A549 (cell line): ENCODE measurements around the gene ZC3H4. TPM values are rescaled to one million over a fixed set of nuclear protein-coding genes. Genes with fewer than 3 reads are reported as not detected.

Experiments
- ATAC-seq, 2 experiments: fragments of 200-7000 bp in 1 of 2; fragments of >200 bp in 1 of 2; cut with Nextera tagmentation in 1 of 2; cut with Tn5 transposase in 1 of 2; 3 replicates each; pipeline versions ENCODE4 v1.8.0 to v1.9.1; 2018 to 2020; ENCODE audit warnings: mild to moderate bottlenecking in 1 of 2, moderate library complexity in 1 of 2
- CTCF ChIA-PET: fragments of 300-600 bp; sonication (Branson Sonifier 250); formaldehyde crosslinking; extraction: SDS; loops from one replicate; lab custom pipeline; 2021; ENCODE audit warnings: antibody characterized with exemption, inconsistent platforms; lab: Yijun Ruan, JAX
- POLR2A ChIA-PET: fragments of 350-600 bp; formaldehyde crosslinking; extraction: SDS; loops from one replicate; lab custom pipeline; 2021; ENCODE audit warnings: antibody characterized with exemption, inconsistent platforms; lab: Yijun Ruan, JAX
- DNase-seq, 2 experiments: peaks; one replicate each; pipeline versions ENCODE4 v3.0.0 to v3.0.0-alpha.2; 2011 to 2016; ENCODE audit warnings: low read depth in 1 of 2, low spot score in 1 of 2
- FAIRE-seq: peaks from 2 replicates; lab custom pipeline; 2011; peaks lifted over from hg19 to GRCh38; lab: Jason Lieb, UNC
- H3K27ac ChIP-seq, 2 experiments: fragments of >200 bp; sonication (Bioruptor Twin); formaldehyde crosslinking; 3 replicates each; pipeline ENCODE4 v1.5.1; 2016 to 2017
- H3K4me1 ChIP-seq: fragments of >200 bp; sonication (Bioruptor Twin); formaldehyde crosslinking; 3 replicates; pipeline ENCODE4 v1.6.1; 2016
- H3K4me2 ChIP-seq: fragments of >200 bp; sonication (Bioruptor Twin); formaldehyde crosslinking; 3 replicates; pipeline ENCODE4 v1.6.1; 2016
- H3K4me3 ChIP-seq: fragments of >200 bp; sonication (Bioruptor Twin); formaldehyde crosslinking; 3 replicates; pipeline ENCODE4 v1.5.1; 2016
- H3K9me3 ChIP-seq: fragments of >200 bp; sonication (Bioruptor Twin); formaldehyde crosslinking; 3 replicates; pipeline ENCODE4 v1.6.1; 2016
- ATOH8 ChIP-seq: fragments of 250-450 bp; sonication (Bioruptor Pico); IDR thresholded peaks from 2 replicates; pipeline ENCODE4 v1.5.0; 2020; ENCODE audit warnings: low read depth, mild to moderate bottlenecking, moderate library complexity
- BCL3 ChIP-seq: fragments of >200 bp; sonication (Bioruptor Twin); formaldehyde crosslinking; IDR thresholded peaks from 3 replicates; pipeline ENCODE4 v1.6.1; 2016
- ESRRA ChIP-seq: fragments of 150-350 bp; IDR thresholded peaks from 2 replicates; pipeline ENCODE4 v1.6.1; 2014; ENCODE audit warnings: mild to moderate bottlenecking, low read length, borderline replicate concordance
- FOXS1 ChIP-seq: fragments of 250-450 bp; sonication (Bioruptor Pico); IDR thresholded peaks from 2 replicates; pipeline ENCODE4 v1.5.0; 2020; ENCODE audit warnings: mild to moderate bottlenecking, moderate library complexity
- HMGXB4 ChIP-seq: fragments of 250-450 bp; sonication (Bioruptor Pico); IDR thresholded peaks from 2 replicates; pipeline ENCODE4 v1.5.0; 2021; ENCODE audit warnings: mild to moderate bottlenecking, moderate library complexity, borderline replicate concordance
- HOXB13 ChIP-seq: fragments of 250-450 bp; sonication (Bioruptor Pico); IDR thresholded peaks from 2 replicates; pipeline ENCODE4 v1.5.0; 2020; ENCODE audit warnings: low read depth, mild to moderate bottlenecking, moderate library complexity
- HOXB5 ChIP-seq: fragments of 250-450 bp; sonication (Bioruptor Pico); IDR thresholded peaks from 2 replicates; pipeline ENCODE4 v1.5.0; 2020; ENCODE audit warnings: mild to moderate bottlenecking, moderate library complexity
- JUNB ChIP-seq: fragments of >200 bp; sonication (Bioruptor Twin); formaldehyde crosslinking; IDR thresholded peaks from 2 replicates; pipeline ENCODE4 v1.6.1; 2016
- KDM1A ChIP-seq: fragments of 200-600 bp; sonication (generic); IDR thresholded peaks from 2 replicates; pipeline ENCODE4 v1.6.1; 2016; ENCODE audit warnings: low read depth, mild to moderate bottlenecking
- MYC ChIP-seq: IDR thresholded peaks from 2 replicates; pipeline ENCODE4 v1.6.1; 2012; ENCODE audit warnings: mild to moderate bottlenecking, inconsistent platforms, low read length, improper control_type of control experiment, borderline replicate concordance
- NR3C1 ChIP-seq: fragments of >200 bp; sonication (Bioruptor Twin); formaldehyde crosslinking; IDR thresholded peaks from 3 replicates; pipeline ENCODE4 v1.6.1; 2017
- PHF8 ChIP-seq: fragments of 200-600 bp; sonication (generic); IDR thresholded peaks from 2 replicates; pipeline ENCODE4 v1.6.1; 2016; ENCODE audit warnings: low read depth, mild to moderate bottlenecking, antibody characterized with exemption, moderate library complexity, borderline replicate concordance
- POLR2A ChIP-seq: IDR thresholded peaks from 2 replicates; pipeline ENCODE4 v1.6.1; 2012; ENCODE audit warnings: mild to moderate bottlenecking, low read length
- POLR2AphosphoS2 ChIP-seq: conservative IDR thresholded peaks from 2 replicates; pipeline ENCODE4 v1.6.1; 2012; ENCODE audit warnings: low read length, improper control_type of control experiment, inconsistent platforms
- RARB ChIP-seq: fragments of 250-450 bp; sonication (Bioruptor Pico); IDR thresholded peaks from 2 replicates; pipeline ENCODE4 v1.8.0; 2021; ENCODE audit warnings: mild to moderate bottlenecking, moderate library complexity
- RCOR1 ChIP-seq: fragments of 150-350 bp; IDR thresholded peaks from 2 replicates; pipeline ENCODE4 v1.6.1; 2014; ENCODE audit warnings: antibody characterized with exemption, low read length, low read depth
- SMC3 ChIP-seq: fragments of >200 bp; sonication (Bioruptor Twin); formaldehyde crosslinking; IDR thresholded peaks from 3 replicates; pipeline ENCODE4 v1.6.1; 2018; ENCODE audit warnings: inconsistent platforms
- TFCP2L1 ChIP-seq: fragments of 250-450 bp; sonication (Bioruptor Pico); IDR thresholded peaks from 2 replicates; pipeline ENCODE4 v1.5.0; 2021; ENCODE audit warnings: mild to moderate bottlenecking
- ZC3H11A ChIP-seq: fragments of 450-650 bp; IDR thresholded peaks from 2 replicates; pipeline ENCODE4 v1.6.1; 2014; ENCODE audit warnings: antibody characterized with exemption, mild to moderate bottlenecking
- WGBS: methylation state at CpG from one replicate; pipeline ENCODE4 v1.1.6; 2017; ENCODE audit errors: missing lambda C conversion rate; 5-methylcytosine and 5-hydroxymethylcytosine counted together
- polyA plus RNA-seq, 4 experiments: library from polyadenylated mRNA; depleted of rRNA in 3 of 4; stranded (reverse); fragments of >200 nt; fragmentation: RNase III in 1 of 4; extraction: RNeasy Plus Mini Kit Qiagen cat#74134 plus additional on column Dnase treatment in 1 of 4; gene quantifications; 2 replicates in 3 of 4; 3 replicates in 1 of 4; pipeline ENCODE4 v1.2.3, GENCODE V29; 2011 to 2017
- TF ChIP-seq, protein P1 (sequence below): IDR thresholded peaks from 2 replicates; pipeline ENCODE4 v1.6.1; 2012; ENCODE audit warnings: low read depth, borderline replicate concordance
- TF ChIP-seq, protein P2 (sequence below): fragments of >200 bp; sonication (Bioruptor Twin); formaldehyde crosslinking; IDR thresholded peaks from 3 replicates; pipeline ENCODE4 v1.5.1; 2016
- TF ChIP-seq, protein P3 (sequence below): fragments of 450-650 bp; IDR thresholded peaks from 2 replicates; pipeline ENCODE4 v1.6.1; 2014; ENCODE audit warnings: antibody characterized with exemption

The ZC3H4 gene
- polyA plus RNA-seq, 2 of the 4 experiments (the other 2 are of a cell fraction), result 7.7 to 33.4 TPM

- TF ChIP-seq PHF8 (no peak), FOXS1 (CRISPR knock-in tag) (no peak), MYC (no peak)
- TF ChIP-seq, protein P1, sequence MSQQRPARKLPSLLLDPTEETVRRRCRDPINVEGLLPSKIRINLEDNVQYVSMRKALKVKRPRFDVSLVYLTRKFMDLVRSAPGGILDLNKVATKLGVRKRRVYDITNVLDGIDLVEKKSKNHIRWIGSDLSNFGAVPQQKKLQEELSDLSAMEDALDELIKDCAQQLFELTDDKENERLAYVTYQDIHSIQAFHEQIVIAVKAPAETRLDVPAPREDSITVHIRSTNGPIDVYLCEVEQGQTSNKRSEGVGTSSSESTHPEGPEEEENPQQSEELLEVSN, result no peak
- TF ChIP-seq, all 56 proteins: peak for 0
Measured at GRCh38 chr19:47072323-47072722, 41.3 kb downstream of the ZC3H4 start (continued).

GRCh38 chr19:47071731-47072130, 41.8 kb downstream of the ZC3H4 start:
- no peak for ATAC-seq
- Histone ChIP-seq H3K9me3 (no peaks in the 10 kb centered on the region), H3K4me3 (no peak overlapping the region), H3K4me1 (no peaks in the 10 kb centered on the region), H3K27ac (no peak overlapping the region), H3K4me2 (no peak overlapping the region)
- ChIA-PET POLR2A (no interaction called here), CTCF (interaction anchor here (0.7 to 2.5 kb wide), 4 partner anchors 13 to 139 kb away, joined by 3 to 7 read pairs (median 3); no protein-coding TSS in a partner anchor)
- DNase-seq, result no peak
- TF ChIP-seq RARB (CRISPR knock-in tag) (no peak), POLR2A (no peak), FOXS1 (CRISPR knock-in tag) (no peak), HMGXB4 (CRISPR knock-in tag) (no peak), ESRRA (no peak)
- no peak for FAIRE-seq
- 91% methylated on average over 10 of the region's 12 CpGs for WGBS

DNA sequence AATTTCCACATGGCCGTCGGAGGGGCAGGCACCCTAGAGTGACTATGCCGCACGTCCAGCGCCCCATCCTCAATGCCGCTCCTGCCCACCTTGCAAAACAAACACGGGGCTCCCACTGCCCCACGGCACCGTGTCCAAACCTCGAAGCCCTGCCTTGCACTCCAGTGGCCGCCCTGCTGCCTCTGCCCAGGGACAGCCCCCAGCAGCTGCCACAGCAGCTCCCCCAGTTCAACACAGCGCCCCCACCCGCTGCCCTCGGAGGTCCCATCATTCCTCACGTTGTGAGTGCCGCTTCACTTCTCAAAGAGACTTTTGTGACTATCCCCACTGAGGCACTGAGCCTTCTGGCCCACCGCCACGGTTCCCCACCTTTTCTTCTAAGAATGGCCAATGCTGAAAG, 42.8 kb downstream of the ZC3H4 start:
- POLR2A ChIA-PET, result no interaction called here
- no peak for DNase-seq
- 93% methylated on average over 18 of the region's 18 CpGs for WGBS

DNA sequence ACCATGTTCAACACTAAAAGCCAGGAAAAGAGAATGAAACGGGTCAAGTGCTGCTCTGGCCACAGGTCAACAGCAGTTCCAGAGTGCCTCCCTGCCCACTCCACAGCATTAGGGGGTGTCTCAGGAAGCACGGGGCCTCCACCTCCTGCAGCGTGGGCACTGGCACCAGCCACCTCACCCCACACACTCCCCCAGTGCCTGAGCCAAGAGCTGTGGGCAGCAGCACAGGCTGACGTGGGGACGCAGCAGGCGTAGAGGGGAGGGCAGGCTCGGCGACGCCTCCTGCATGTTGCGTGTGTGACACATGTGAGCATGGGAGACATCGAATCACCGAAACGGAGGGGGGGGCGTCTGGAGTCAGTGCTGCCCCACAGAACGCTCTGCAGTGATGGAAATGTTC, 43.8 kb downstream of the ZC3H4 start:
- Histone ChIP-seq H3K27ac (no peak overlapping the region), H3K9me3 (no peaks in the 10 kb centered on the region), H3K4me2 (no peak overlapping the region), H3K4me1 (no peaks in the 10 kb centered on the region), H3K4me3 (no peak overlapping the region)
- ATAC-seq (no peak), FAIRE-seq (no peak), DNase-seq (no peak)
- ChIA-PET CTCF (interaction anchor here (0.9 to 2.5 kb wide), 6 partner anchors 10 to 178 kb away, joined by 3 to 12 read pairs (median 4); no protein-coding TSS in a partner anchor), POLR2A (no interaction called here)
- 83% methylated on average over 15 of the region's 15 CpGs for WGBS
- TF ChIP-seq, protein P2, sequence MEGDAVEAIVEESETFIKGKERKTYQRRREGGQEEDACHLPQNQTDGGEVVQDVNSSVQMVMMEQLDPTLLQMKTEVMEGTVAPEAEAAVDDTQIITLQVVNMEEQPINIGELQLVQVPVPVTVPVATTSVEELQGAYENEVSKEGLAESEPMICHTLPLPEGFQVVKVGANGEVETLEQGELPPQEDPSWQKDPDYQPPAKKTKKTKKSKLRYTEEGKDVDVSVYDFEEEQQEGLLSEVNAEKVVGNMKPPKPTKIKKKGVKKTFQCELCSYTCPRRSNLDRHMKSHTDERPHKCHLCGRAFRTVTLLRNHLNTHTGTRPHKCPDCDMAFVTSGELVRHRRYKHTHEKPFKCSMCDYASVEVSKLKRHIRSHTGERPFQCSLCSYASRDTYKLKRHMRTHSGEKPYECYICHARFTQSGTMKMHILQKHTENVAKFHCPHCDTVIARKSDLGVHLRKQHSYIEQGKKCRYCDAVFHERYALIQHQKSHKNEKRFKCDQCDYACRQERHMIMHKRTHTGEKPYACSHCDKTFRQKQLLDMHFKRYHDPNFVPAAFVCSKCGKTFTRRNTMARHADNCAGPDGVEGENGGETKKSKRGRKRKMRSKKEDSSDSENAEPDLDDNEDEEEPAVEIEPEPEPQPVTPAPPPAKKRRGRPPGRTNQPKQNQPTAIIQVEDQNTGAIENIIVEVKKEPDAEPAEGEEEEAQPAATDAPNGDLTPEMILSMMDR, result no peak
- TF ChIP-seq HOXB5 (CRISPR knock-in tag), result no peak
- no peak for TF ChIP-seq ATOH8 (CRISPR knock-in tag)
- TF ChIP-seq RCOR1, result no peak
- no peak for TF ChIP-seq POLR2AphosphoS2
- no peak for TF ChIP-seq NR3C1
- TF ChIP-seq, protein P3, sequence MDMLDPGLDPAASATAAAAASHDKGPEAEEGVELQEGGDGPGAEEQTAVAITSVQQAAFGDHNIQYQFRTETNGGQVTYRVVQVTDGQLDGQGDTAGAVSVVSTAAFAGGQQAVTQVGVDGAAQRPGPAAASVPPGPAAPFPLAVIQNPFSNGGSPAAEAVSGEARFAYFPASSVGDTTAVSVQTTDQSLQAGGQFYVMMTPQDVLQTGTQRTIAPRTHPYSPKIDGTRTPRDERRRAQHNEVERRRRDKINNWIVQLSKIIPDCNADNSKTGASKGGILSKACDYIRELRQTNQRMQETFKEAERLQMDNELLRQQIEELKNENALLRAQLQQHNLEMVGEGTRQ, result no peak

More for the DNA sequence above, 42.8 kb downstream of the ZC3H4 start:
- Histone ChIP-seq H3K4me3 (no peak overlapping the region), H3K9me3 (no peaks in the 10 kb centered on the region), H3K27ac (no peak overlapping the region), H3K4me2 (no peak overlapping the region), H3K4me1 (no peaks in the 10 kb centered on the region)
- FAIRE-seq (no peak), ATAC-seq (no peak)
- TF ChIP-seq ZC3H11A, result no peak
- no peak for TF ChIP-seq RCOR1
- TF ChIP-seq HOXB5 (CRISPR knock-in tag), result no peak
- no peak for TF ChIP-seq KDM1A
- no peak for TF ChIP-seq JUNB
- no peak for TF ChIP-seq HOXB13 (CRISPR knock-in tag)
- no peak for TF ChIP-seq POLR2A
- no peak for TF ChIP-seq SMC3
- TF ChIP-seq RARB (CRISPR knock-in tag), result no peak
- no peak for TF ChIP-seq TFCP2L1 (CRISPR knock-in tag)
- TF ChIP-seq, protein P3, result no peak
- no peak for TF ChIP-seq BCL3
- CTCF ChIA-PET, result interaction anchor here (0.7 to 2.5 kb wide), 5 partner anchors 9 to 177 kb away, joined by 3 to 12 read pairs (median 4); no protein-coding TSS in a partner anchor
